Non-pigmented ciliary epithelial cell (primary cell): ENCODE results near the gene ADAM8.
"Not testable (repeated sequence)": the region's sequence is repeated elsewhere in the genome, so short reads cannot be mapped to it uniquely, and the experiment has no call there.

ENCODE experiments used
- DNase-seq: peaks from one replicate; pipeline ENCODE4 v3.0.0-alpha.2; 2010; ENCODE audit warnings: low read depth

The ADAM8 gene

GRCh38 chr10:133276435-133277201, at the start of gene ADAM8:
Gene ADAM8, minus strand, starts transcription at chr10:133276868. Its CDS starts 51 bp downstream, at chr10:133276817.
- no peak for DNase-seq

GRCh38 chr10:133326223-133326551, 49.5 kb upstream of the ADAM8 start:
- no peak for DNase-seq

- DNase-seq = no peak
Measured at GRCh38 chr10:133325440-133326222, 49.0 kb upstream of the ADAM8 start.

GRCh38 chr10:133324857-133325260, 48.2 kb upstream of the ADAM8 start:
- DNase-seq = no peak

- DNase-seq = no peak
Measured at GRCh38 chr10:133324198-133324792, 47.6 kb upstream of the ADAM8 start.

GRCh38 chr10:133322064-133322709, 45.5 kb upstream of the ADAM8 start:
- DNase-seq = not testable (repeated sequence)

GRCh38 chr10:133320852-133321422, 44.3 kb upstream of the ADAM8 start:
- not testable (repeated sequence) for DNase-seq

GRCh38 chr10:133318494-133319127, 41.9 kb upstream of the ADAM8 start:
- DNase-seq = no peak

GRCh38 chr10:133316732-133317131, 40.1 kb upstream of the ADAM8 start:
- DNase-seq = no peak

GRCh38 chr10:133316266-133316665, 39.6 kb upstream of the ADAM8 start:
- no peak for DNase-seq

GRCh38 chr10:133315847-133316246, 39.2 kb upstream of the ADAM8 start:
- DNase-seq = no peak

GRCh38 chr10:133314911-133315310, 38.2 kb upstream of the ADAM8 start:
- no peak for DNase-seq

- DNase-seq = no peak
Measured at GRCh38 chr10:133313192-133313591, 36.5 kb upstream of the ADAM8 start.

GRCh38 chr10:133312769-133313145, 36.1 kb upstream of the ADAM8 start:
- no peak for DNase-seq

GRCh38 chr10:133312016-133312768, 35.5 kb upstream of the ADAM8 start:
- DNase-seq = no peak

- DNase-seq = no peak
Measured at GRCh38 chr10:133311570-133311969, 34.9 kb upstream of the ADAM8 start.

- no peak for DNase-seq
Measured at GRCh38 chr10:133310789-133311188, 34.1 kb upstream of the ADAM8 start.

GRCh38 chr10:133310399-133310755, 33.7 kb upstream of the ADAM8 start:
- no peak for DNase-seq

GRCh38 chr10:133309720-133310398, 33.2 kb upstream of the ADAM8 start:
- DNase-seq = no peak

- no peak for DNase-seq
Measured at GRCh38 chr10:133309100-133309719, 32.5 kb upstream of the ADAM8 start.
